OCI-LY3 (cell line): Measurements from ENCODE around the gene ZNF579.

Source experiments
- H2AFZ ChIP-seq: fragments of 200-600, 300-600 bp; shearing (Covaris generic); 2 replicates; pipeline ENCODE4 v1.6.0; 2014; ENCODE audit warnings: antibody characterized with exemption, low read depth, low read length
- H3K27ac ChIP-seq: fragments of 200-600, 300-600 bp; sonication (generic); 2 replicates; pipeline ENCODE4 v1.5.1; 2014; ENCODE audit warnings: mild to moderate bottlenecking, low read length, moderate library complexity, mixed read lengths
- H3K27me3 ChIP-seq: fragments of 200-600, 300-600 bp; sonication (generic); 2 replicates; pipeline ENCODE4 v1.6.1; 2014; ENCODE audit warnings: low read depth, low read length, mixed read lengths
- H3K36me3 ChIP-seq: fragments of 200-600, 300-600 bp; sonication (generic); replicated peaks from 2 replicates; pipeline ENCODE3; 2014; ENCODE audit warnings: low read depth, low read length, mixed read lengths
- H3K4me1 ChIP-seq: fragments of 300-600, 200-600 bp; sonication (generic); 2 replicates; pipeline ENCODE4 v1.6.1; 2014; ENCODE audit warnings: low read length, mixed read lengths
- H3K4me2 ChIP-seq: fragments of 200-600, 300-600 bp; sonication (generic); 2 replicates; pipeline ENCODE4 v1.6.1; 2014; ENCODE audit warnings: low read length, mixed read lengths
- H3K4me3 ChIP-seq: fragments of 300-600, 200-600 bp; sonication (generic); 2 replicates; pipeline ENCODE4 v1.5.1; 2014; ENCODE audit warnings: antibody characterized with exemption, mild to moderate bottlenecking, low read length, moderate library complexity
- H3K79me2 ChIP-seq: fragments of 300-600, 200-600 bp; shearing (Covaris generic); 2 replicates; pipeline ENCODE4 v1.6.1; 2014; ENCODE audit warnings: mild to moderate bottlenecking, low read length, mixed read lengths
- H3K9ac ChIP-seq: fragments of 300-600, 200-600 bp; shearing (Covaris generic); 2 replicates; pipeline ENCODE4 v1.6.0; 2014; ENCODE audit warnings: mild to moderate bottlenecking, low read length, moderate library complexity
- H3K9me3 ChIP-seq: fragments of 200-600, 300-600 bp; shearing (Covaris generic); 2 replicates; pipeline ENCODE4 v1.6.1; 2014; ENCODE audit warnings: low read length, mixed read lengths; ENCODE audit not compliant: insufficient read depth
- H4K20me1 ChIP-seq: fragments of 200-600, 300-600 bp; sonication (generic); 2 replicates; pipeline ENCODE4 v1.6.1; 2016; ENCODE audit warnings: low read length, mixed read lengths; ENCODE audit not compliant: insufficient read depth
- EZH2phosphoT487 ChIP-seq: fragments of 200-600 bp; shearing (Covaris generic); IDR thresholded peaks from 2 replicates; pipeline ENCODE4 v1.6.1; 2018; ENCODE audit warnings: antibody characterized with exemption, mixed run types, low read depth
- TF ChIP-seq, protein P1 (sequence below): fragments of 200-600, 300-600 bp; sonication (generic); IDR thresholded peaks from 2 replicates; pipeline ENCODE4 v1.5.1; 2014; ENCODE audit warnings: antibody characterized with exemption, low read length, low read depth

The ZNF579 gene

DNA sequence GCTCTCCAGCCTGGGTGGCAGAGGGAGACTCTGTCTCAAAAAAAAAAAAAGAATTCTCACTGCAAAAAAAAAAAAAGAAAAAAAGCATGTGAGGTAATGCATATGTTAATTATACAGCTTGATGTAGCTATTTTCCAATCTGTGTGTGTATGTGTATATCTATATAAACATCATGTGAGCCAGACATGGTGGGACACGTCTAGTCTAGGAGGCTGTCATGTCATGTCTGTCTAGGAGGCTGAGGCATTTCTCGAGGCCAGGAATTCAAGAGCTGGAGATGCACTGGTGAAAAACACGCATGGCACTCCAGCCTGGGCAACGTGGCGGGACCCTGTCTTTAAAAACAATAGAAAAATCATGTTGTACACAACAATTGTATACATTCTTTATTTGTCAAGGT is 28.4 kb downstream of the ZNF579 start:
- H3K9ac ChIP-seq: no peak overlapping the region
- H3K27ac ChIP-seq: no peak overlapping the region
- no peak overlapping the region for H3K4me3 ChIP-seq
- no peak overlapping the region for H3K4me2 ChIP-seq
- H3K36me3 ChIP-seq: no peaks in the 10 kb centered on the region
- H3K9me3 ChIP-seq: no peaks in the 10 kb centered on the region
- no peak overlapping the region for H2AFZ ChIP-seq
- TF ChIP-seq EZH2phosphoT487: no peak
- TF ChIP-seq, protein P1, sequence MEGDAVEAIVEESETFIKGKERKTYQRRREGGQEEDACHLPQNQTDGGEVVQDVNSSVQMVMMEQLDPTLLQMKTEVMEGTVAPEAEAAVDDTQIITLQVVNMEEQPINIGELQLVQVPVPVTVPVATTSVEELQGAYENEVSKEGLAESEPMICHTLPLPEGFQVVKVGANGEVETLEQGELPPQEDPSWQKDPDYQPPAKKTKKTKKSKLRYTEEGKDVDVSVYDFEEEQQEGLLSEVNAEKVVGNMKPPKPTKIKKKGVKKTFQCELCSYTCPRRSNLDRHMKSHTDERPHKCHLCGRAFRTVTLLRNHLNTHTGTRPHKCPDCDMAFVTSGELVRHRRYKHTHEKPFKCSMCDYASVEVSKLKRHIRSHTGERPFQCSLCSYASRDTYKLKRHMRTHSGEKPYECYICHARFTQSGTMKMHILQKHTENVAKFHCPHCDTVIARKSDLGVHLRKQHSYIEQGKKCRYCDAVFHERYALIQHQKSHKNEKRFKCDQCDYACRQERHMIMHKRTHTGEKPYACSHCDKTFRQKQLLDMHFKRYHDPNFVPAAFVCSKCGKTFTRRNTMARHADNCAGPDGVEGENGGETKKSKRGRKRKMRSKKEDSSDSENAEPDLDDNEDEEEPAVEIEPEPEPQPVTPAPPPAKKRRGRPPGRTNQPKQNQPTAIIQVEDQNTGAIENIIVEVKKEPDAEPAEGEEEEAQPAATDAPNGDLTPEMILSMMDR: no peak
- H3K79me2 ChIP-seq: no peaks in the 10 kb centered on the region
- H4K20me1 ChIP-seq: no peaks in the 10 kb centered on the region
- peaks cover 10% of the 10 kb centered on the region; the same call in 1 of the 2 replicates for H3K4me1 ChIP-seq
- H3K27me3 ChIP-seq: peaks cover 10% of the 10 kb centered on the region; the same call in 1 of the 2 replicates

DNA sequence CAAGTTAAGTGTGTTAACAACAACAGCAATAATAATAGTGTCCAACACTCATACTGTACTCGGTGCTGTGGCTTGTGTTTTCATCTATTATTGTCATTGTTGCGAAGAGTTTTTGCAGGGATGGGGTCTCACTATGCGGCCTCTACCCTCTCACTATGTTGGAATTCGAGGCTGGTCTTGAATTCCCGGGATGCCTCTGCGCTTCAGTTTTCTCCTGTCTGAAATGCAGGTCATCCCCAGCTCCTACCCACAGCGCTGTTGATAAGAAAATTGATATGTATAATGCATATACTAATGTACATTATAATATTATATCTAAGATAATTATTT is 30.4 kb downstream of the ZNF579 start:
- peak overlapping the region; percentile 85 for H2AFZ ChIP-seq
- peaks cover 10% of the 10 kb centered on the region; the same call in 1 of the 2 replicates for H3K27me3 ChIP-seq
- no peak overlapping the region for H3K9ac ChIP-seq
- no peak for TF ChIP-seq EZH2phosphoT487
- TF ChIP-seq, protein P1: no peak
- no peaks in the 10 kb centered on the region for H4K20me1 ChIP-seq
- no peaks in the 10 kb centered on the region for H3K36me3 ChIP-seq
- H3K4me3 ChIP-seq: peak overlapping the region; percentile 71
- H3K27ac ChIP-seq: no peak overlapping the region
- H3K79me2 ChIP-seq: no peaks in the 10 kb centered on the region
- peaks cover 10% of the 10 kb centered on the region; the same call in 1 of the 2 replicates for H3K4me1 ChIP-seq
- peak overlapping the region; percentile 66 for H3K4me2 ChIP-seq
- H3K9me3 ChIP-seq: no peaks in the 10 kb centered on the region

DNA sequence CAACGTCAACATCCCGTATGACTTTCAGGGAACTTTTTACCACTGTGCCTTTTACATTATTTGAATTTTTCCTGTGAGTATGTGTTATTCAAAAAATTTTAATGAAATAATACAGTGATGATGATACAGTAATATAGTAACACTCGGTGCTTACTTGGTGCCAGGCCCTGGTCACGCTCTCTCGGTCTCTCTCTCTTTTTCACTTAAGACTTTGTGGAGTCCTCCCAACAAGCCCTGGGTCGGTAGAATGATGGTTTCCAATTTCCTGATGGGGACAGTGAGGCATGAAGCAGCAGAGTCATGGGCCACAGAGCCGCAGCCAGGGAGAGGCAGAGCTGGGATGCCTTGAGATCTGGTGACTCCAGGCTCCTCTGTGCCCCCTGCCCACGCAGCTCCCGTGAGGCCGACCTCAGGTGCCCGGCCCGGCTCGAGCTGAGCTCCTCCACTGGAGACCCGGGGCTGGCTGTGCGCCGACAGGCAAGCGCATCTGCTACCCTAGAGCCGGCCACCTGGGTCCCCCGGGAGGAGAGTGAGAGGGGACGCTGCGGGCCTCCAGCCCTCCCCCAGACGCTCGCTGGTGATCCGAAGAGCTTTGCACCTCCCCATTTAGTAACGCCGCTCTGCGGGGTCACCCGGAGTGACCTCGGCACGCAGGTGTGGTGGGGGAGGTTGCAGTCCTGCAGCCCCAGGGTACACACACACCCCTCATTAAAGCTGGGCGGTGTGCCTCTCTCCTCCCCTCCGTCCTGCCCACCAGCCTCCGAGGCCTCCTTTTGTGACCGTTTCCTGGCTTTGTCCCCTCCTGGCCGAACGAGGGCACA is 30.9 kb downstream of the ZNF579 start:
- H3K4me1 ChIP-seq: peaks cover 10% of the 10 kb centered on the region; the same call in 1 of the 2 replicates
- peak overlapping the region; percentile 71 for H3K4me3 ChIP-seq
- peak overlapping the region; percentile 41 for H3K9ac ChIP-seq
- H3K4me2 ChIP-seq: peak overlapping the region; percentile 66
- no peaks in the 10 kb centered on the region for H3K36me3 ChIP-seq
- no peaks in the 10 kb centered on the region for H3K79me2 ChIP-seq
- H4K20me1 ChIP-seq: no peaks in the 10 kb centered on the region
- no peak overlapping the region for H3K27ac ChIP-seq
- no peaks in the 10 kb centered on the region for H3K9me3 ChIP-seq
- TF ChIP-seq EZH2phosphoT487: no peak
- TF ChIP-seq, protein P1: no peak
- peaks cover 10% of the 10 kb centered on the region; the same call in 1 of the 2 replicates for H3K27me3 ChIP-seq
- peak overlapping the region; percentile 85 for H2AFZ ChIP-seq

DNA sequence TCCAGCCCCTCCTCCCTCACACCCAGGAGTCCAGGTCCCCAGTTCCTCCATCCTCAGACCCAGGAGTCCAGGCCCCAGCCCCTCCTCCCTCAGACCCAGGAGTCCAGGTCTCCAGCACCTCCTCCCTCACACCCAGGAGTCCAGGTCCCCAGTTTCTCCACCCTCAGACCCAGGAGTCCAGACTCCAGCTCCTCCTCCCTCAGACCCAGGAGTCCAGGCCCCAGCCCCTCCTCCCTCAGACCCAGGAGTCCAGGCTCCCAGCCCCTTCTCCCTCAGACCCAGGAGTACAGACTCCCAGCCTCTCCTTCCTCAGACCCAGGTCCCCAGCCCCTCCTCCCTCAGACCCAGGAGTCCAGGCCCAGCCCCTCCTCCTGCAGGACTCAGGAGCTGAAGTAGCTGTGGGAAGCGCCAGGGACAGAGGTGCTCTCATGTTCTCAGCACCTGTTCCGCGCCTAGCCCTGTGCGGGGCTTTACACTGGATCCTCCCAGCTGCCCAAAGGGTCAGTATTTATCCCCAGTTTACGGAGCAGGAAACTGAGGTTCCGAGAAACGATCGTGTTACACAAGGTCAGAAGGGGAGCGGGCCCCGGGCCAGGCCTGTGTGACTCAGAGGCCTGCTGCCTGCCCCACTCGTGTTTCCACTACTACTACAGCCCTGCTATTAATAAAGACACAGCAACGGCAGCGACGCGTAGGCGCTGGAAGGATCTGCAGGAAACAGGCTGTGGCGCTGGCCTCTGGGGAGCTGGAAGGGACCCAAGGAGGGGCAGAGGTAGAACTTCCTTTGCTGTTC is 33.6 kb downstream of the ZNF579 start:
- H3K9me3 ChIP-seq: no peaks in the 10 kb centered on the region
- H2AFZ ChIP-seq: no peak overlapping the region
- no peaks in the 10 kb centered on the region for H4K20me1 ChIP-seq
- H3K4me3 ChIP-seq: no peak overlapping the region
- H3K27me3 ChIP-seq: no peaks in the 10 kb centered on the region
- H3K9ac ChIP-seq: no peak overlapping the region
- H3K4me1 ChIP-seq: peaks cover 10% of the 10 kb centered on the region; the same call in 1 of the 2 replicates
- no peak for TF ChIP-seq EZH2phosphoT487
- TF ChIP-seq, protein P1: no peak
- H3K4me2 ChIP-seq: no peak overlapping the region
- no peak overlapping the region for H3K27ac ChIP-seq
- H3K79me2 ChIP-seq: no peaks in the 10 kb centered on the region
- no peaks in the 10 kb centered on the region for H3K36me3 ChIP-seq
